22Rv1 (cell line): ENCODE results near the gene LONRF2.

Experiments used
- H3K27ac ChIP-seq: fragments of 450-650 bp; 2 replicates; pipeline ENCODE4 v1.5.1; 2017
- ZFX ChIP-seq: fragments of 450-650 bp; IDR thresholded peaks from 2 replicates; pipeline ENCODE4 v1.6.1; 2017; ENCODE audit warnings: antibody characterized with exemption, borderline replicate concordance
- TF ChIP-seq, protein P1 (sequence below): fragments of 450-650 bp; IDR thresholded peaks from 2 replicates; pipeline ENCODE4 v1.5.1; 2017; ENCODE audit warnings: mild to moderate bottlenecking

LONRF2 gene

DNA sequence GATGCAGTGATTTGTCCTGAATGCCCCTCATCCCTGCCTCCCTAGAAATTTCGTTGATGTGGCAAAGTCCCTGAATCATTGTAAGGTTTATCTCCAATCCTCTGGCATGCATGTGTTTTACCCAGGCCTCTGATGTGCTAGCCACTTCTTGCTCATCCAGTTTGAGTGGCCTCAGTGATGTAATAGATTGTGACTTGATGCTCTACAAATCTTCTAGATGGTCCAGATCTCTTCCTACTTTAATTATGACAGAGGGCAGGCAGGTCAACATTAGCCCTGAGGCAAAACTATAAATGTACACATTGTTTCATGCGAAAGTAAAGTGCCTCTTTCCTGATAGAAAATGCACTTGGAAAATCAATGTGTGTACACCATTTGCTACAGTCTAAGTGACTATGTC lies 54.5 kb downstream of the LONRF2 start:
- no peak overlapping the region for H3K27ac ChIP-seq
- no peak for TF ChIP-seq ZFX
- TF ChIP-seq, protein P1, sequence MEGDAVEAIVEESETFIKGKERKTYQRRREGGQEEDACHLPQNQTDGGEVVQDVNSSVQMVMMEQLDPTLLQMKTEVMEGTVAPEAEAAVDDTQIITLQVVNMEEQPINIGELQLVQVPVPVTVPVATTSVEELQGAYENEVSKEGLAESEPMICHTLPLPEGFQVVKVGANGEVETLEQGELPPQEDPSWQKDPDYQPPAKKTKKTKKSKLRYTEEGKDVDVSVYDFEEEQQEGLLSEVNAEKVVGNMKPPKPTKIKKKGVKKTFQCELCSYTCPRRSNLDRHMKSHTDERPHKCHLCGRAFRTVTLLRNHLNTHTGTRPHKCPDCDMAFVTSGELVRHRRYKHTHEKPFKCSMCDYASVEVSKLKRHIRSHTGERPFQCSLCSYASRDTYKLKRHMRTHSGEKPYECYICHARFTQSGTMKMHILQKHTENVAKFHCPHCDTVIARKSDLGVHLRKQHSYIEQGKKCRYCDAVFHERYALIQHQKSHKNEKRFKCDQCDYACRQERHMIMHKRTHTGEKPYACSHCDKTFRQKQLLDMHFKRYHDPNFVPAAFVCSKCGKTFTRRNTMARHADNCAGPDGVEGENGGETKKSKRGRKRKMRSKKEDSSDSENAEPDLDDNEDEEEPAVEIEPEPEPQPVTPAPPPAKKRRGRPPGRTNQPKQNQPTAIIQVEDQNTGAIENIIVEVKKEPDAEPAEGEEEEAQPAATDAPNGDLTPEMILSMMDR: no peak

DNA sequence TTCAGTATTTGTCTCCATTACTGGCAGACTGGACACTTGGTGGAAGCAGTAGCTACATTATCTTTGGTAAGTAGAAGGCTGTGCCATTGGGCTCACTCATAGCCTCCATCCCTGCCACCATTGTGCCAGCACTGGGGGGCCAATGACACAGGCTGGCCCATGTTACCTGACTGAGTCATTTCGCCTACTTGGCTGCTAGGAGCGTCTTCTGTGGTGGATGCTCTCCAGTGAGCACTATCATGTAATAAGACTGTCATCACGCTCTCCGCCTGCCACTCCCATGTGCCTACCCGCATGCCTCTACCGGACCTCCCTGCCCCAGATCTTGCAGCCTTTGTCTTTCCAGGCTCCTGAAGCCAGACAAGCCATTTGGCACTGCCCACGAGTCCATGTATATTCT lies 56.2 kb downstream of the LONRF2 start:
- TF ChIP-seq ZFX: no peak
- TF ChIP-seq, protein P1: no peak
- H3K27ac ChIP-seq: no peak overlapping the region

DNA sequence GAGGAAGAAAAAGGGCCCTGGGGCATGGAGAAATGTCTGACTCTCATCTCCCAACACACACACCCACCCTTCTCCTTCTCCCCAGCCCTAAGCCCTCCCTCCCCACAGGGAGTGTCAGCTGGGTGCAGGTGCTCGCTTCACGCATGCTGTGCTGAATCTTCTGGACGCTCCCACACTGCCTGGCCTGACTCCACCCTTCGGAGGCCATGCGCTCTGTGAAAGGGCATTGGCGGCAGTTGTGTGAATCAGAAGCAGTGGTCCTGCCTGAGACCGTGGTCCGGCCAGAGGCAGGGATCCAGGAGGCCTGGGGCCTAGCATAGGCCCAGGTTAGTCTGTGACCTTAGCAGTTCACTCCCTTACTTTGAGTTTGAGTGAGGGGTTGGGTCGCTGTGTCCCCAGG lies 57.1 kb downstream of the LONRF2 start:
- H3K27ac ChIP-seq: no peak overlapping the region
- TF ChIP-seq, protein P1: no peak

DNA sequence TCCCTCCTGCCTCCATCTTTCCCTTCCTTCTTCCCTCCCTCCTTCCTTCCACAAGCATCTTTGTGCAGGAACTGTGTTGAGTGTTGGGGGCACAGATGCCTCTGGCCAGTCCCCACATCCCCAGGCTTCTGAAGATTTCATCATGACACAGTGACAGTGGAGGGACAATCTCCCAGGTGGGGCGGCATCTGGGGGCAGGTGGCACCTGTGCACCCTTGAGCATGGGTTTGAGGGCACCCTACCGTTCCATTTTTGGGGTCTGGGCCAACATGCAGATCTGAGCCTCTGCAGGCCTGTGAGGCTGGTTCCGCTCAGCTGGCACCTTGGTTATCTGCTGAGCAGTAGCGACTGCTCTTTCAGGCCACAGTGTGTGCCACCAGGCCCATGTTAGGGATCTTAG lies 57.6 kb downstream of the LONRF2 start:
- no peak for TF ChIP-seq ZFX
- TF ChIP-seq, protein P1: no peak
- H3K27ac ChIP-seq: no peak overlapping the region

DNA sequence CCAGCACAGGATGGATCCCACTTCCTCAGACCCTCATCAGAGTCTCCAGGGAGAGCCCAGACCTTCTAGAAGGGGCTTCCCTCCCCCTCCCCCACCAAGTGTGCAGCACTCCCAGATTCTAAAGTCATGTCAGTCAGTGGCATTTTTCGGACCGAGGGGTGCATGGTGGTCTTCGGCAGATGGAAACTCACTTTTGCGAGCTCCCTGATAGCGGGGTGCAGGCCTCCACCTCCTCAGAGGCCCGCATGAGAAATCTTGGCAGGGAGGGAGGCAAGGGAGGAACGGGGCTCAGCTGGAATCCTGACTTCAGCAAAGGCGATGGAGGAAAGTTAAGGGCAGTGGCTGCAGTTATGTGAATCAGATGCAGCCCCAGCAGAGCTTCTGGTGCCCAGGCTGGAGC lies 58.2 kb downstream of the LONRF2 start:
- no peak overlapping the region for H3K27ac ChIP-seq
- no peak for TF ChIP-seq ZFX
- TF ChIP-seq, protein P1: no peak

DNA sequence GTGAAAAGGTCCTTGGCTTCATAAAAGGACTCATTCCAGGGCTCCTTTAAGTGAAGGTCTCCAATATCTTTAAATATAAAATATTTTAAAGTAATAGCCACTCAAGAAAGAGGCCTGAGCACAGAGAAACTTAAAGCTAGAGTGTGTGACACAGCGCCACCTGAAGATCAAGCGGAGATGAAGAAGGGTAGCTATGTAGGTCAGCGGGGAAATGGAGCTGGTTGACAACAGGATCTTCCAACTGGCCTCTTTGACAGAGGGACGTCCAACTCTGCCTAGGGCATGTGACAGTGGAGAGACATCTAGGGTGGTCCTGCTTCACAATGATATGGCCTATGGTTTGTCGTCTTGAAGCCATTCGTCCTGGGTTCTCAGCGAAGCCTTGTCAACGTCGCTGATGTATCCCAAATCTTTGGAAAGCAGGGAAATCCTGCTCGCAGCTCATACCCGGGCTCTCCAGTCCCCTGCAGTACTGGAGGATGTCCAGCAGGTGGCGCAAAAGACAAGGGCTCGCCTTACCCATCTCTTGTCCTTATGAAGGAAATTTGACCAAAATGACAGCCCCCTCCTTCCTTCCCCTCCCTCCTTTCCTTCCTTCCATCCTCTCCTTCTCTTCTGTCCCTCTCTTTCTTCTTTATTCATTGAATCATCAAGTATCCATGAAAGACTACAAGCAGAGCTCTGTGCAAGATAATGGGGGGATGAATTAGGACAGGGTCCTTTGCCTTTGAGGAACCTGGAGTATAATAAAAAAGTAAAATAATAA lies 59.6 kb downstream of the LONRF2 start:
- no peak overlapping the region for H3K27ac ChIP-seq
- TF ChIP-seq, protein P1: peak; percentile 96
- TF ChIP-seq ZFX: no peak

DNA sequence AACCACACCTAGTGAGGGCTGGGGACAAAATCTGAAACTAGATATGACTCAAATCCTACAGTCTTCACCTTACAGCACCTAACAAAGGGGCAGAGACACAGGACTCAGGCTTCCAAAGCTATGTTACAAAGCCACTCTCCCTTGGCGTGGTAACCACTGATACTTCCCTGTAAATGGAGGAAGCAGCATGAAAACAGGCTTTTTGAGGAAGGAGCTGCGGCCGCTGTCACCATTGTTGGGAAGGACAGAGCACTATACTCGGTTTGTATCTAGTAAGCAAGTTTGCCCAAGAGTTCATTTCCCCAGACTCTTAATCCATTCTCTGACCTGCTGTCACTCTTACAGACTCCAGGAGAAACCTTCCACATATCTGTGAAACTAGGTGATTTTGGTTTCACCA lies 60.3 kb downstream of the LONRF2 start:
- no peak for TF ChIP-seq ZFX
- TF ChIP-seq, protein P1: no peak
- H3K27ac ChIP-seq: no peak overlapping the region
